Astrocyte of the spinal cord (primary cell): ENCODE measurements around the gene KRT71.

Experiments
- DNase-seq: peaks from one replicate; pipeline ENCODE4 v3.0.0; 2011; ENCODE audit warnings: low read depth, low spot score
- H3K4me3 ChIP-seq: 2 replicates; pipeline ENCODE4 v1.5.1; 2011; ENCODE audit warnings: low read depth, mild to moderate bottlenecking, low read length, moderate library complexity
- in situ Hi-C: cut with HindIII; loops from 2 replicates; pipeline ENCODE4 v1.10.0; 2017; ENCODE audit warnings: low sequenced_read_pairs
- TF ChIP-seq, protein P1 (sequence below): IDR thresholded peaks from 2 replicates; pipeline ENCODE4 v1.5.1; 2012; ENCODE audit warnings: low read depth, mild to moderate bottlenecking, low read length, inconsistent platforms

KRT71 gene

DNA sequence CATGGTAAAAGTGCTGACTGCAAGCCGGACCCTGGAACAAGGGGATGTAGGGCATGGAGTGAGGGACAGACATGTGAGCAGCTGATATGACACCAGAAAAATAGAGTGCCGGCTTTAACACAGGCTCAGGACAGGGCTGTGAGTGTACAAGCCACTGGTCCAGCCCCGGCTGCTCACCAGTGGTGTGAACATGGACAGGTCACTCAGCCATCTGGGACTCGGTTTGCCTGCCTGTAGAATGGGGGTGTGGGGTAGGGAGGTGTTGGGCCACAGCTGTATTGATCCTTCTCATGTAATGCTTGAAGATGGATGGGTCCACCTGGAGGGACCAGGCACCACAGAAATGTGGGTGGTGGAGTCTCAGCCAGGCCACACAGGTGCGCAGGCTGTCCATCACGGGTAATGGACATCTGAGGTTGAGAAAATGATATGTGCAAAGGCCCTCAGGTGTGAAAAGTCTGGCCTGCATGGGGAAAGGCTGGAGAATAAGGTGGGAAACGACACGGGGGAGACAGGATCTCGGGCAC lies 31.3 kb upstream of the KRT71 start:
- DNase-seq, result no peak
- in situ Hi-C loops, result no loop called here
- TF ChIP-seq, protein P1, sequence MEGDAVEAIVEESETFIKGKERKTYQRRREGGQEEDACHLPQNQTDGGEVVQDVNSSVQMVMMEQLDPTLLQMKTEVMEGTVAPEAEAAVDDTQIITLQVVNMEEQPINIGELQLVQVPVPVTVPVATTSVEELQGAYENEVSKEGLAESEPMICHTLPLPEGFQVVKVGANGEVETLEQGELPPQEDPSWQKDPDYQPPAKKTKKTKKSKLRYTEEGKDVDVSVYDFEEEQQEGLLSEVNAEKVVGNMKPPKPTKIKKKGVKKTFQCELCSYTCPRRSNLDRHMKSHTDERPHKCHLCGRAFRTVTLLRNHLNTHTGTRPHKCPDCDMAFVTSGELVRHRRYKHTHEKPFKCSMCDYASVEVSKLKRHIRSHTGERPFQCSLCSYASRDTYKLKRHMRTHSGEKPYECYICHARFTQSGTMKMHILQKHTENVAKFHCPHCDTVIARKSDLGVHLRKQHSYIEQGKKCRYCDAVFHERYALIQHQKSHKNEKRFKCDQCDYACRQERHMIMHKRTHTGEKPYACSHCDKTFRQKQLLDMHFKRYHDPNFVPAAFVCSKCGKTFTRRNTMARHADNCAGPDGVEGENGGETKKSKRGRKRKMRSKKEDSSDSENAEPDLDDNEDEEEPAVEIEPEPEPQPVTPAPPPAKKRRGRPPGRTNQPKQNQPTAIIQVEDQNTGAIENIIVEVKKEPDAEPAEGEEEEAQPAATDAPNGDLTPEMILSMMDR, result no peak
- no peak overlapping the region for H3K4me3 ChIP-seq

GRCh38 chr12:52582971-52583456 lies 30.1 kb upstream of the KRT71 start:
- peak; percentile 31 for DNase-seq
- no peak overlapping the region for H3K4me3 ChIP-seq
- TF ChIP-seq, protein P1, result peak; percentile 76
- in situ Hi-C loops, result no loop called here

DNA sequence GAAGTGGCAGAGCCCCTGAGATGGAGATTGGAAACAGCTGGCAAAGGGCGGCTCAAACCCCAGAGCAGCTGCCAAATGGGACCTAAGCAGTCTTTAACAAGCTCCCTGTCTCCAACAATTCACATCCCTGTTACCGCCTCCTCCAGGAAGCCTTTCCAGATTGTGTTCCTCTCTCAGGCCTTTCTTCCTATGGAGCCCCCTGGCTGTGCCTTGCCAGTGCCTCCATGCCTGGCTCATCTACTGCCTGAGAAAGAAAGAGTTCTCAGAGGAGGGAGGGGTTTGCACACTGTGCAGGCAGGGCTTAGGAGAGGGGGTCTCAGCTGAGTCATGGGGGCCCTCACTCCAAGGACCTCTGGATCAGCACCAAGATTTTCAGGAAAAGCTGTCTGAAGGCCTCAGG lies 29.5 kb upstream of the KRT71 start:
- in situ Hi-C loops, result no loop called here

DNA sequence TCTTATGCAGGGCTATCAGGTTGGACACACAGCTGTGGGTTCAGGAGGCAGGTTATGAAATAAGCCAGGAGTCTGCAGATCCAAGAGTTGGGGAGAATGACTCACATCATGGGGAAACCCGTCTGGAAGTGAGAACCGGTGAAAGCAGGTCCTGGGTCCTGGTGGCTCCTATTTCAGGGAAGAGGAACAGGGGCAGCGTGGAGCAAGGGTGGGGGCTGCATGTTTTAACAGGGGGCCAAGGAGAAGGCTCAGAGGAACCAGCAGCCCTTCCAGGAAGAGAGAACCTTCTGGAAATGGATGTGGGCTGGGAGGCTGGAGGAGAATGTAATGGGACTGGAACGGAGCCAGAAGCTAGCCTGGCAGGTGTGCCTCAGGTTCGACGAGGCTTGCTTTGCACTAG lies 28.5 kb upstream of the KRT71 start:
- no peak overlapping the region for H3K4me3 ChIP-seq
- TF ChIP-seq, protein P1, result no peak
- in situ Hi-C loops, result no loop called here
- DNase-seq, result no peak

More for the DNA sequence above, 29.5 kb upstream of the KRT71 start:
- H3K4me3 ChIP-seq, result no peak overlapping the region
- TF ChIP-seq, protein P1, result no peak
- no peak for DNase-seq

- no peak overlapping the region for H3K4me3 ChIP-seq
- TF ChIP-seq, protein P1, result no peak
- in situ Hi-C loops, result no loop called here
- DNase-seq, result no peak
Measured at GRCh38 chr12:52581066-52581465, 28.1 kb upstream of the KRT71 start.

DNA sequence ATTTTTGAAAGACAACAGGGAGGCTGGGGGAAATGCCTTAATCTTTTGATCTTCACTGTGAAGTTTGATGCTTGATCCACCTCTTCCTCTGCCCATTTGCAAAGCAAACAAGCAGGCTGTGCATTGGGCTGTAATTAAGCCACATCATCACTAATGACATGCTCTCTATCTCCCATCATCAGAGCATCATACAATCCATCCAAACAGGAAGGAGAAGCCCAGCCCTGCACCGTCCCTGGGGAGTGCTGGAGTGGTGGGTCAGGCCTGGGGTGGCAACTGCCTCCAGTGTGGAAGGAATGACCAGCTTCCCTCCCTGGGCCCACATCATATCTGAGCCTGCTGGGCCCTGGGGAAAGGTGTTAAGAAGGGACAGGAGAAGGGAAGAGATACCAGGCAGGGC lies 27.6 kb upstream of the KRT71 start:
- TF ChIP-seq, protein P1, result no peak
- in situ Hi-C loops, result no loop called here
- DNase-seq, result no peak
- no peak overlapping the region for H3K4me3 ChIP-seq
